ENCODE results near the gene PRR7. TPM values are rescaled to one million over a fixed set of nuclear protein-coding genes. Genes with fewer than 3 reads are reported as not detected.
"Not testable (repeated sequence)": the region's sequence is repeated elsewhere in the genome, so short reads cannot be mapped to it uniquely, and the experiment has no call there.

PRR7 gene
- total and polyA plus RNA-seq, 2 experiments from 2014 or later: 4.8 to 11.7 TPM

DNA sequence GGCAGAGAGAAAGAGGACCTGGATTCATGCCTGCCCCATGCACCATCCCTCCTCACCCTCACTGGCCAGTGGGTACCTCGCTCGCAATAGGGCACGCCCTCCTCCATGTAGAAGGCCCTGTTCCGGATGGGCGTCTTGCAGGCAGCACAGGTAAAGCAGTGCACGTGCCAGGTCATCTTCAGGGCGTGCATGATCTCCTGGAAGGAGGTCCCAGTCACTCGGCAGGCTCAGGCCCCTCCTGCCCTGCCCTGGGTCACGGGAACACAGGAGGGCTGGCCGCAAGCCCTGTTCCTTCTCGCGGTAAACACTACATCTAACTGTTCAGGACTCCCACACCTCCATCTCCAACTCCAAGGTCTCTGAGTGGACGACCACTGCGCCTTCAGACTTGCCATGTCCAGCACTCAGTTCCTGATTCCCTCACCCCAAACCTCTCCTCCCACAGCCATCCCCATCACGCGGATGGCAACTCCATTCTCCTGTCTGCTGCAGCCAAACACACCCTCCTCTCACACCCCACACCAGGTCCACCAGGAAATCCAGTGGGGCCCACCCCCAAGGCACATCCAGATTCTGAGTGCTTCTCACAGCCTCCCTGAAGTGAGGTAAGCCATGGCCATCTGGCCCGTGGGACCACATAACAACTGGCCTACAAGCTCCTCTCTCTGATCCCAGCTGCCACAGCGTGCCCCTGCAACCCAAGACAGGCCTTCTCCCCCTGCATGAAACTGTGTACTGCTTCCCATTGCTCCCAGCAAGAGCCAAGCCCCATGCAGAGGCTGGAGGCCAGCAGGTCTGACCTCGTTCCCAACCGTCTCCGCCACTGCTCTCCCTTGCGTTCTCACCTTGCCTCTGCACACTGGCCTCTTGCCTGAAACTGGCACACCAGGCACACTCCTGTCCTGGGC is 37.6 kb downstream of the PRR7 start:
- no peaks in the 10 kb centered on the region for H4K20me1 ChIP-seq (ENCODE audit: insufficient read depth, poor library complexity, severe bottlenecking)

DNA sequence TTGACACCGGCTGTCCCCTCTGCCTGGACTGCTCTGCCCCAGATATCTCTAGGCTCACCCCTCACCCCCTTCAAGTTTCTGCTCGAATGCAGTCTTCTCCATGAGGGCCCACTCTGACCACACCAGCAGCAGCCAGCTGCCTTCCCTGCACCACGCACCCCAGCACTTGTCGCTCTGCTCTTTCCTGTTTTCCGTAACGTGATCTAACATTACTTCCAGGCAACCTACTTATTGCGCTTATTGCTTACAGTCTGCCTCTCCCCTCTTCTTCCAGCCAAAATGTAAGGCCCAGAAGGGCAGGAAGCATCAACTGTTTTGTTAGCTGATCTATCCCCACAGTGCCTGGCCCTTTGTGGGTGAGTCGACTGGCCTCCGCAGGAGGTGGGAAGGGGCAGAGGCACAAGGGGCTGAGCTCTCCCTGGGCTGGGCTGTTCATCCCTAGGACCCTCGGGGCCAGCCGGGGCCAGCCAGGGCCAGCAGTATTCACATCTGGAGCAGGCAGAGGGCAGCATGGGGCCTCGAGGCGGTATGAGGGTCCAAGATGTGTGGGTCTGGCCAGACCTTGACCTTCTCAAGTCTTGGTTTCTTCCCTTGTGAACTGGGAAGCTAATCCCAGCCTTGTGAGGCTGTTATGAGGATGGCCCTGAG is 38.4 kb downstream of the PRR7 start:
- Histone ChIP-seq H3K27me3 (no peaks in the 10 kb centered on the region), H4K20me1 (ENCODE audit: insufficient read depth, poor library complexity, severe bottlenecking) (no peaks in the 10 kb centered on the region), H3K9me3 (ENCODE audit: low read depth) (no peaks in the 10 kb centered on the region), H3K4me2 (no peak overlapping the region), H3K36me3 (replicated peaks; ENCODE audit: insufficient read depth, low read depth) (no peaks in the 10 kb centered on the region), H2AFZ (no peak overlapping the region), H3K9me2 (replicated peaks; ENCODE audit: insufficient read depth) (no peaks in the 10 kb centered on the region), H3K27ac (no peak overlapping the region), H3K4me1 (ENCODE audit: insufficient read depth) (no peaks in the 10 kb centered on the region), H3K4me3 (no peak overlapping the region), H3K79me2 (no peaks in the 10 kb centered on the region)
- TF ChIP-seq, protein P1, sequence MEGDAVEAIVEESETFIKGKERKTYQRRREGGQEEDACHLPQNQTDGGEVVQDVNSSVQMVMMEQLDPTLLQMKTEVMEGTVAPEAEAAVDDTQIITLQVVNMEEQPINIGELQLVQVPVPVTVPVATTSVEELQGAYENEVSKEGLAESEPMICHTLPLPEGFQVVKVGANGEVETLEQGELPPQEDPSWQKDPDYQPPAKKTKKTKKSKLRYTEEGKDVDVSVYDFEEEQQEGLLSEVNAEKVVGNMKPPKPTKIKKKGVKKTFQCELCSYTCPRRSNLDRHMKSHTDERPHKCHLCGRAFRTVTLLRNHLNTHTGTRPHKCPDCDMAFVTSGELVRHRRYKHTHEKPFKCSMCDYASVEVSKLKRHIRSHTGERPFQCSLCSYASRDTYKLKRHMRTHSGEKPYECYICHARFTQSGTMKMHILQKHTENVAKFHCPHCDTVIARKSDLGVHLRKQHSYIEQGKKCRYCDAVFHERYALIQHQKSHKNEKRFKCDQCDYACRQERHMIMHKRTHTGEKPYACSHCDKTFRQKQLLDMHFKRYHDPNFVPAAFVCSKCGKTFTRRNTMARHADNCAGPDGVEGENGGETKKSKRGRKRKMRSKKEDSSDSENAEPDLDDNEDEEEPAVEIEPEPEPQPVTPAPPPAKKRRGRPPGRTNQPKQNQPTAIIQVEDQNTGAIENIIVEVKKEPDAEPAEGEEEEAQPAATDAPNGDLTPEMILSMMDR (IDR thresholded peaks at IDR 0.05; ENCODE audit: poor library complexity): no peak
- TF ChIP-seq EZH2phosphoT487 (IDR thresholded peaks at IDR 0.05; ENCODE audit: low read depth, severe bottlenecking, unreplicated experiment) (no peak), EZH2 (IDR thresholded peaks at IDR 0.05; ENCODE audit: borderline replicate concordance) (no peak)
- DNase-seq (ENCODE audit: low spot score): no peak
- WGBS (ENCODE audit: low lambda C conversion rate, missing lambda C conversion rate): 83% methylated on average over 13 of the region's 13 CpGs

More for the DNA sequence above, 37.6 kb downstream of the PRR7 start:
- Histone ChIP-seq H3K4me3 (no peak overlapping the region), H3K9me2 (replicated peaks; ENCODE audit: insufficient read depth) (no peaks in the 10 kb centered on the region), H3K27me3 (no peaks in the 10 kb centered on the region), H3K27ac (no peak overlapping the region), H3K4me1 (ENCODE audit: insufficient read depth) (no peaks in the 10 kb centered on the region), H3K9me3 (ENCODE audit: low read depth) (no peaks in the 10 kb centered on the region), H3K79me2 (no peaks in the 10 kb centered on the region), H2AFZ (no peak overlapping the region), H3K36me3 (replicated peaks; ENCODE audit: insufficient read depth, low read depth) (no peaks in the 10 kb centered on the region), H3K4me2 (no peak overlapping the region)
- TF ChIP-seq EZH2 (IDR thresholded peaks at IDR 0.05; ENCODE audit: borderline replicate concordance) (no peak), EZH2phosphoT487 (IDR thresholded peaks at IDR 0.05; ENCODE audit: low read depth, severe bottlenecking, unreplicated experiment) (no peak)
- TF ChIP-seq, protein P1 (IDR thresholded peaks at IDR 0.05; ENCODE audit: poor library complexity): no peak
- no peak for DNase-seq (ENCODE audit: low spot score)
- 93% methylated on average over 22 of the region's 22 CpGs for WGBS (ENCODE audit: low lambda C conversion rate, missing lambda C conversion rate)

DNA sequence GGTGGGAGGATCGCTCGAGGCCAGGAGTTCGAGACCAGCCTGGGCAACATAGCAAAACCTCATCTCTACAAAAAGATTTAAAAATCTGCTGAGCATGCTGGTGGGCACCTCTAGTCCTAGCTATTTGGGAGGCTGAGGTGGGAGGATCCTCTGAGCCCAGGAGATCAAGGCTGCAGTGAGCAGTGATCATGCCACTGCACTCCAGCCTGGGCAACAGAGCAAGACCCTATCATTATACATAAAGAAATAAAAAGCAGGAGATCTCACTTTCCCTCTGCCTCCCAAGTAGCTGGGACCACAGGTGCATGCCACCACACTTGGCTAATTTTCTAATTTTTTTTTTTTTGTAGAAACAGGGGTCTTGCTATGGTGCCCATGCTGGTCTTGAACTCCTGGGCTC is 39.1 kb downstream of the PRR7 start:
- not testable (repeated sequence) for H3K4me3 ChIP-seq; H3K36me3 ChIP-seq (replicated peaks; ENCODE audit: insufficient read depth, low read depth); H4K20me1 ChIP-seq (ENCODE audit: insufficient read depth, poor library complexity, severe bottlenecking); H3K79me2 ChIP-seq; H2AFZ ChIP-seq; H3K4me2 ChIP-seq; DNase-seq (ENCODE audit: low spot score); H3K27me3 ChIP-seq; H3K9me2 ChIP-seq (replicated peaks; ENCODE audit: insufficient read depth); H3K9me3 ChIP-seq (ENCODE audit: low read depth); H3K4me1 ChIP-seq (ENCODE audit: insufficient read depth); H3K27ac ChIP-seq
- WGBS (ENCODE audit: low lambda C conversion rate, missing lambda C conversion rate): 100% methylated on average over 3 of the region's 3 CpGs

DNA sequence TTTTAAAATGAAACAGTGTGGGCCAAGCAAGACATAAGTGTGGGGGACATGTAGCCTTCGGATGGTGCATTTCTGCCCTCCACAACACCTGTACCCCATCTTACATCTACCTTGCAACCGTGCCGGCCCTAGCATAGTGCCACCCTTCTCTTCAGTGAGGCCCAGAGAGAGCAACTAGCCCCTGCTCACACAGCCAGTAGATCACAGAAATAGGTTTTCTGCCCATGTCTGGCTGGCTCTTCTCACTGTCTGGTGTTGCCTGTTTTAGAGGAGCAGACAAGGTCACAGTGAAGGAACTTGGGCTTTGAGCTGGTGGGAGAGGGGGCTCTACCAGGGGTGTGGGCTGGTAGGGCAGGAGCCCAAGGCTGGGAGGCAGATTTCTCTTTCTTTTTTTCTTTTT is 39.6 kb downstream of the PRR7 start:
- TF ChIP-seq EZH2phosphoT487 (IDR thresholded peaks at IDR 0.05; ENCODE audit: low read depth, severe bottlenecking, unreplicated experiment): no peak
- no peak for TF ChIP-seq EZH2 (IDR thresholded peaks at IDR 0.05; ENCODE audit: borderline replicate concordance)
- TF ChIP-seq, protein P1 (IDR thresholded peaks at IDR 0.05; ENCODE audit: poor library complexity): no peak
- Histone ChIP-seq H3K79me2 (no peaks in the 10 kb centered on the region), H3K9me3 (ENCODE audit: low read depth) (no peaks in the 10 kb centered on the region), H3K4me1 (ENCODE audit: insufficient read depth) (no peaks in the 10 kb centered on the region), H3K36me3 (replicated peaks; ENCODE audit: insufficient read depth, low read depth) (no peaks in the 10 kb centered on the region), H3K27me3 (no peaks in the 10 kb centered on the region), H3K27ac (no peak overlapping the region), H3K4me2 (no peak overlapping the region), H2AFZ (no peak overlapping the region), H3K4me3 (no peak overlapping the region), H3K9me2 (replicated peaks; ENCODE audit: insufficient read depth) (no peaks in the 10 kb centered on the region), H4K20me1 (ENCODE audit: insufficient read depth, poor library complexity, severe bottlenecking) (no peaks in the 10 kb centered on the region)
- WGBS (ENCODE audit: low lambda C conversion rate, missing lambda C conversion rate): 100% methylated on average over 3 of the region's 3 CpGs
- no peak for DNase-seq (ENCODE audit: low spot score)

Data from hepatocyte (in vitro differentiated cells).